ENCODE data around the gene ENPP1. TPM values are rescaled to one million over a fixed set of nuclear protein-coding genes. Genes with fewer than 3 reads are reported as not detected.

Gene ENPP1
- total and polyA plus RNA-seq, 2 donors = 5.7 to 10.4 TPM

DNA sequence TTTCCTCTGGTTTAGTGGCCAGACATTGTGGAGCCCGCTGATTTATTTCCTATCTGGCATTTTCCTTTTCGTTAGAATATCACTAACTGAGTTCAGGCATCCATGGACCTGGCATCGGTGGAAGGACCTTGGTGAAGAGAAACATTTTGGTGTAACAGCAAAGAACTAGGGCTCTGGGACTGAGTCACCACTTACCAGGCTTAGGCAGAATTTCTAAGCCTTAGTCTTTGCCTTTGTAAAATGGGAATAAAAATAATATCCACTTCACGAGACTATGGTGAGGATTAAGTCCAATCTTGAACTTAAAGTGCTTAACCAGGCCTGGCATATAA, 42.0 kb upstream of the ENPP1 start:
- no peaks in the 10 kb centered on the region for H3K4me1 ChIP-seq (ENCODE audit: control insufficient read depth in 2 of 2, insufficient read depth in 2 of 2, low read length in 2 of 2)
- no peaks in the 10 kb centered on the region for H3K36me3 ChIP-seq (ENCODE audit: control insufficient read depth in 2 of 2, insufficient read depth in 2 of 2, low read length in 1 of 2)
- H3K27ac ChIP-seq (ENCODE audit: low read depth in 1 of 2, low read length in 1 of 2) = no peak overlapping the region
- H3K9me3 ChIP-seq (ENCODE audit: control insufficient read depth in 2 of 2, insufficient read depth in 1 of 2, low read length in 1 of 2) = no peaks in the 10 kb centered on the region
- H3K4me3 ChIP-seq (ENCODE audit: low read length in 2 of 2) = no peak overlapping the region
- 77% methylated on average over 4 of the region's 4 CpGs for WGBS
- no peaks in the 10 kb centered on the region for H3K27me3 ChIP-seq (ENCODE audit: control insufficient read depth in 2 of 2, insufficient read depth in 1 of 2, low read length in 1 of 2)
- no peak for DNase-seq (ENCODE audit: low read depth in 6 of 9, low spot score in 9 of 9)

DNA sequence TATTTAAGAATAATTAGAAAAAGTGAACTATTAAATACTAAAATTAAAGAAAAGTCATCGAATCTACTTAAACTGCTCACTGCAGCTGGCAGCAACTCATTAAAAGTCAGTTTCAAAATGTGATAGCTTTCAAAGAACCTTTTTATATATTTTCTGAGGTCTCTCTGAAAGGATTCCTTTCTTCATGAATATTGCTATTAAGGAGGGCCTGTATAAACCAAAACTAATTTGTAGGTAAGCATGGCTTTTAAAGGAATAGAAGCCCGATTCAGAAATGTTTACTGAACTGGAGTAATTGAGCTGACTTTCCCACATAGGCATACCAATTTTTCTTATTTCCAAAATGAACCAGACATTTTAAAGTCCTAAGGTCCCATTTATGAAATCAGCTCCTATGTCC, 41.2 kb upstream of the ENPP1 start:
- Histone ChIP-seq H3K36me3 (ENCODE audit: control insufficient read depth in 2 of 2, insufficient read depth in 2 of 2, low read length in 1 of 2) (no peaks in the 10 kb centered on the region), H3K9me3 (ENCODE audit: control insufficient read depth in 2 of 2, insufficient read depth in 1 of 2, low read length in 1 of 2) (no peaks in the 10 kb centered on the region), H3K27me3 (ENCODE audit: control insufficient read depth in 2 of 2, insufficient read depth in 1 of 2, low read length in 1 of 2) (no peaks in the 10 kb centered on the region), H3K4me1 (ENCODE audit: control insufficient read depth in 2 of 2, insufficient read depth in 2 of 2, low read length in 2 of 2) (no peaks in the 10 kb centered on the region), H3K27ac (ENCODE audit: low read depth in 1 of 2, low read length in 1 of 2) (no peak overlapping the region), H3K4me3 (ENCODE audit: low read length in 2 of 2) (no peak overlapping the region)
- WGBS = 98% methylated on average over 2 of the region's 2 CpGs
- no peak for DNase-seq (ENCODE audit: low read depth in 6 of 9, low spot score in 9 of 9)

DNA sequence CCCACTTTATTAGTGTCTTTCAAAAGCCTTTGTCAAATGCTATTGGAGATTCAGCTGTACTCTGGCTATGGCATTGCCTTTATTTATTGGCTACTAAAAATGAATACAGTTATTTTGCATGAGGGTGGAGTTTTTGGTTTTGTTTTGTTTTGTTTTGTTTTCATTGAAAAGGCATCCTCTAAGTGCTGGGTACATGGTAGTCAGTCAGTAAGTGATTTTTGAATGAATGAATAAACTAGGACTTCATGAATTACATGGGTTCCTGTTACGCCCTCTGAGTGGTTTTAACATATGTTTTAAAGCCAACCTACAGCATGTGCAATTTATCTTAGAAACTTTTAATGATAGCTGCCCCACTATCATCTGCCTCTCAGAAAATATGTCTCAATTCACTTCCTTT, 38.9 kb upstream of the ENPP1 start:
- no peaks in the 10 kb centered on the region for H3K9me3 ChIP-seq (ENCODE audit: control insufficient read depth in 2 of 2, insufficient read depth in 1 of 2, low read length in 1 of 2)
- H3K4me1 ChIP-seq (ENCODE audit: control insufficient read depth in 2 of 2, insufficient read depth in 2 of 2, low read length in 2 of 2) = no peaks in the 10 kb centered on the region
- H3K27me3 ChIP-seq (ENCODE audit: control insufficient read depth in 2 of 2, insufficient read depth in 1 of 2, low read length in 1 of 2) = no peaks in the 10 kb centered on the region
- WGBS = 91% methylated on average over 1 of the region's 1 CpG
- no peak overlapping the region for H3K27ac ChIP-seq (ENCODE audit: low read depth in 1 of 2, low read length in 1 of 2)
- no peak overlapping the region for H3K4me3 ChIP-seq (ENCODE audit: low read length in 2 of 2)
- no peaks in the 10 kb centered on the region for H3K36me3 ChIP-seq (ENCODE audit: control insufficient read depth in 2 of 2, insufficient read depth in 2 of 2, low read length in 1 of 2)
- no peak for DNase-seq (ENCODE audit: low read depth in 6 of 9, low spot score in 9 of 9)

DNA sequence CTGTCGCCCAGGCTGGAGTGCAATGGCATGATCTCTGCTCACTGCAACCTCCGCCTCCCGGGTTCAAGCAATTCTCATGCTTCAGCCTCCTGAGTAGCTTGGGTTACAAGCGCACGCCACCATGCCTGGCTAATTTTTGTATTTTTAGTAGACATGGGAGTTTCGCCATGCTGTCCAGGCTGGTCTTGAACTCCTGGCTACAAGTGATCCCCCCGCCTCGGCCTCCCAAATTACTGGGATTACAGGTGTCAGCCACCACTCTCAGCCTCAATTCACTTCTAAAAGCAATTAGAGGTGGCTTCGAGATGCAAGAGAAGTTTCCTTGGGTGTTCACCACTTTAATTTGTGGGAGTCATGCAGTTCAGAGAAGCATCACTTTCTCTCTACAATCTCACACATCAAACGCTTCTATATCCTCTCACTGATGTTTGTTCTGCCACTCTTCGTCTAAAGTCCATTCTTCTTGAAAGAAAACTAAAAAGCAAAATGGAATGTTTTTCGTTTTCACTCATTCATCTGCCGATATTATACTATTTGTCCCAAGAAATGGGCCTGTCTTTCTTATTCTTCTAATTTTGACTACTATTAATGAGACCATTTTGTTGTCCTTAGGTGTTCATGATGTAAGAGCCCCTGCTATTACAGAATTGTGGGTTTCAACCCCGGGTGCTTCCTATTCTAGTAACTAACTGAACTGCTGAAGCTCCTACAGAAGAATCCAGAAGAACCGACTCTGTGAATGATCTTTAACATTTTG, 38.3 kb upstream of the ENPP1 start:
- Histone ChIP-seq H3K27ac (ENCODE audit: low read depth in 1 of 2, low read length in 1 of 2) (no peak overlapping the region), H3K4me1 (ENCODE audit: control insufficient read depth in 2 of 2, insufficient read depth in 2 of 2, low read length in 2 of 2) (no peaks in the 10 kb centered on the region), H3K27me3 (ENCODE audit: control insufficient read depth in 2 of 2, insufficient read depth in 1 of 2, low read length in 1 of 2) (no peaks in the 10 kb centered on the region), H3K4me3 (ENCODE audit: low read length in 2 of 2) (no peak overlapping the region), H3K9me3 (ENCODE audit: control insufficient read depth in 2 of 2, insufficient read depth in 1 of 2, low read length in 1 of 2) (no peaks in the 10 kb centered on the region), H3K36me3 (ENCODE audit: control insufficient read depth in 2 of 2, insufficient read depth in 2 of 2, low read length in 1 of 2) (no peaks in the 10 kb centered on the region)
- 94% methylated on average over 15 of the region's 15 CpGs for WGBS
- no peak for DNase-seq (ENCODE audit: low read depth in 6 of 9, low spot score in 9 of 9)

DNA sequence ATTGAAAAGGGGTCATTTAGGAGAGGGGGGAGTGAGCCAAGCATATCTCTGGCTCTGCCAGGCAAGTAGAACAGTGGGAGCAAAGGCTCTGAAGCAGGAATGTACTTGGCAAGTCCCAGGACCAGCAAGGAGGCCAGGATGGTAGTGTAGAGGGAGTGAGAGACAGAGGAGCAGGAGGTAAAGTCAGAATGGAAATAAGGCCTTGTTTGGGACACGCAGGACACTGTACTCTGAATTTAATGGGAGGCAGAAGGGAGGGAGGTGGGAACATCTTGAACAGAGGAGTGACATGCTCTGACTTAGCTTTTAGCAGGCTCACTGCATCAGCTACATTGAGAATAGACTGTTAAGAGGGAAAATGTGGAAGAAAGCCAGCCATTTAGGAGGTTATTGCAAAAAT, 37.0 kb upstream of the ENPP1 start:
- H3K9me3 ChIP-seq (ENCODE audit: control insufficient read depth in 2 of 2, insufficient read depth in 1 of 2, low read length in 1 of 2) = no peaks in the 10 kb centered on the region
- H3K27ac ChIP-seq (ENCODE audit: low read depth in 1 of 2, low read length in 1 of 2) = no peak overlapping the region
- no peak for DNase-seq (ENCODE audit: low read depth in 6 of 9, low spot score in 9 of 9)
- H3K4me1 ChIP-seq (ENCODE audit: control insufficient read depth in 2 of 2, insufficient read depth in 2 of 2, low read length in 2 of 2) = no peaks in the 10 kb centered on the region
- 97% methylated on average over 1 of the region's 1 CpG for WGBS
- no peak overlapping the region for H3K4me3 ChIP-seq (ENCODE audit: low read length in 2 of 2)
- no peaks in the 10 kb centered on the region for H3K36me3 ChIP-seq (ENCODE audit: control insufficient read depth in 2 of 2, insufficient read depth in 2 of 2, low read length in 1 of 2)
- H3K27me3 ChIP-seq (ENCODE audit: control insufficient read depth in 2 of 2, insufficient read depth in 1 of 2, low read length in 1 of 2) = no peaks in the 10 kb centered on the region

DNA sequence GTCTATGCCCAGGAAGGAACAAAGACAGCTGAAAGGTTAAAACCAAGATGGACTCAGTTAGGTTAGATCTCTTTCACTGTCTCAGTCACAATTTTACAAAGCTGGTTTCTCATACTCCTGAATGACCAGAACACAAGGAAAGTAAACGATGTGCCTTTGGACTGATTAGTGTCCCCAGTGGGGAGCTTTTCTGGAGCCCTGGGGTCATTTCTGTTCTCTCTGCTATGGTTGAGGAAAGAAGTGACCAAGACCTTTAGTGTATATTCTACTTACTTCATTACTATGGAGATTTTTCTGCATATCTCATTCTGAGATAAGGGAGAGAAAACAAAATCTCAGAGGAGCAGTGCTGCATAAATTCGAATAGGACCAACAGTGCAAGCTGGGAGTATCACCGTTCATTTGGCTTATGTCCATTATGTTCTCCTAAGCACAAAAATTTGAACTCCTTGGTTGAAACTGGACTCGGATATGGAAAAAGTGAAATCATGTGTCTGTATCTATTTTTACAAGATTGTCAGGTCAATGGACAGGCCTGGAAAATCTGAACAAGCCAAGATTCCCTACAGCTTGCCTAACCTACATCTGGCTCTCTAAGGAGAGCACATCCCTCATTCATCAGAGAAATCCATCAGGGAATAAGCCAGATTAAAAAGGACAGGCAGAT, 34.4 kb upstream of the ENPP1 start:
- Histone ChIP-seq H3K4me3 (ENCODE audit: low read length in 2 of 2) (no peak overlapping the region), H3K27ac (ENCODE audit: low read depth in 1 of 2, low read length in 1 of 2) (no peak overlapping the region), H3K4me1 (ENCODE audit: control insufficient read depth in 2 of 2, insufficient read depth in 2 of 2, low read length in 2 of 2) (no peaks in the 10 kb centered on the region), H3K36me3 (ENCODE audit: control insufficient read depth in 2 of 2, insufficient read depth in 2 of 2, low read length in 1 of 2) (no peaks in the 10 kb centered on the region), H3K27me3 (ENCODE audit: control insufficient read depth in 2 of 2, insufficient read depth in 1 of 2, low read length in 1 of 2) (no peaks in the 10 kb centered on the region), H3K9me3 (ENCODE audit: control insufficient read depth in 2 of 2, insufficient read depth in 1 of 2, low read length in 1 of 2) (no peaks in the 10 kb centered on the region)
- DNase-seq (ENCODE audit: low read depth in 6 of 9, low spot score in 9 of 9) = no peak
- 78% methylated on average over 4 of the region's 4 CpGs for WGBS

DNA sequence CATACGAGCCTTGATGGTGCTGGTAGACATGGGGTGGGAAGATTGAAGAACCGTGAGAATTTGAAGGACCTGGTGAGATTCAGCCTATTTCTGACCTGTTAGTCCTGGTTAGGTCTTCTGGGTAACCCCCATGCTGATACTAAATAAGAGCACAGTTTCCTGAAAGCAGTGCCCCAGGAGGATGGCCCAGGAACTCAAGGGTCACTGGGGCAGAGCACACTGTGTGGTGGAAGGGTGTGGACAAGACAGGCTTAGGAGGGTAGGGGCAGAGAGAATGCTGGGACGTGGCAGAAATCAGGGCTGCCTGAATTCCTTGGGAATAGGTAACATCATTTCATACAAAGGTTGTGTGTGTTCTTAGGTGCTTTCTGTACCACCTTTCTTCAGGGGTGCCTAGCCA, 31.9 kb upstream of the ENPP1 start:
- no peaks in the 10 kb centered on the region for H3K27me3 ChIP-seq (ENCODE audit: control insufficient read depth in 2 of 2, insufficient read depth in 1 of 2, low read length in 1 of 2)
- DNase-seq (ENCODE audit: low read depth in 6 of 9, low spot score in 9 of 9) = no peak
- H3K36me3 ChIP-seq (ENCODE audit: control insufficient read depth in 2 of 2, insufficient read depth in 2 of 2, low read length in 1 of 2) = no peaks in the 10 kb centered on the region
- no peaks in the 10 kb centered on the region for H3K9me3 ChIP-seq (ENCODE audit: control insufficient read depth in 2 of 2, insufficient read depth in 1 of 2, low read length in 1 of 2)
- no peak overlapping the region for H3K27ac ChIP-seq (ENCODE audit: low read depth in 1 of 2, low read length in 1 of 2)
- WGBS = 96% methylated on average over 3 of the region's 3 CpGs
- no peak overlapping the region for H3K4me3 ChIP-seq (ENCODE audit: low read length in 2 of 2)
- H3K4me1 ChIP-seq (ENCODE audit: control insufficient read depth in 2 of 2, insufficient read depth in 2 of 2, low read length in 2 of 2) = no peaks in the 10 kb centered on the region

DNA sequence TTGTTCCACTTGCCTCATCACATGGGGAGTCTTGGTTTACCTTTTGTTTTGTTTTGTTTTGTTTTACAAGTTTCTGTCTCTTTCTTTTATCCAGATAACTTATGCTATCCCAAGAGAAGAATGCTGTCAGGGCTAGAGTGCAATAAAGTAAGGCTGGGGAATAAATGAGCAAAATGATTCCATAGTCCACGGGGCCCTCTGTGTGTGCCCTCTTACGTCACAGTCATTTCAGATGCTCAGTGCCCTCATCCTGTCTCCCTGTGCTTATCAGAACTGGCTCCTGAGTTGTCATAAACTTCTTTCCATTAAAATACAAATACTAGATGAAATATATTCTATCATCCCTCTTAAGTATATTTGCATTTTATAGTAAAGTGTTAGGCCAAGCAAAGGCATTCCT, 30.8 kb upstream of the ENPP1 start:
- DNase-seq (ENCODE audit: low read depth in 6 of 9, low spot score in 9 of 9) = no peak
- Histone ChIP-seq H3K27ac (ENCODE audit: low read depth in 1 of 2, low read length in 1 of 2) (no peak overlapping the region), H3K36me3 (ENCODE audit: control insufficient read depth in 2 of 2, insufficient read depth in 2 of 2, low read length in 1 of 2) (no peaks in the 10 kb centered on the region), H3K4me1 (ENCODE audit: control insufficient read depth in 2 of 2, insufficient read depth in 2 of 2, low read length in 2 of 2) (no peaks in the 10 kb centered on the region), H3K4me3 (ENCODE audit: low read length in 2 of 2) (no peak overlapping the region), H3K27me3 (ENCODE audit: control insufficient read depth in 2 of 2, insufficient read depth in 1 of 2, low read length in 1 of 2) (no peaks in the 10 kb centered on the region), H3K9me3 (ENCODE audit: control insufficient read depth in 2 of 2, insufficient read depth in 1 of 2, low read length in 1 of 2) (no peaks in the 10 kb centered on the region)
- WGBS = 95% methylated on average over 2 of the region's 2 CpGs

DNA sequence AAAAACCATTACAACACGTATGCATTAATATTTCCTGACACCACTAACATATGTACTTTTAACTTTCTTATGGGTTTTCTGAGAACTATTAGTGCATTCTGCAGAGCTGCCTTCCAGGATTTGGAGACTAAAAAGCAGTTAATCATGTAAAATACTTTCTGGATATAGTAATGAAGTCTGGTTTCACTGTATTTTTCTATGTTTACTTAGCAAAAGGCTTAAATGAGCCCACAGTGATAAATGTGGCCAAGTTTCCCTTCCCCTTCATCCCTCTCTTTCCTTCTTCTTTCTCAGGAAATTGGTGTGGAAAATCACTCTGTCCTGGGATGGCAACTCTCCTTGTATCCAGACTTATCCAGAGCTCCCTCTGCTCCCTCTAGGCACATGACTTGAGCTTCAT, 29.7 kb upstream of the ENPP1 start:
- no peak overlapping the region for H3K27ac ChIP-seq (ENCODE audit: low read depth in 1 of 2, low read length in 1 of 2)

More for the DNA sequence above, 29.7 kb upstream of the ENPP1 start:
- H3K4me3 ChIP-seq (ENCODE audit: low read length in 2 of 2) = no peak overlapping the region
- H3K4me1 ChIP-seq (ENCODE audit: control insufficient read depth in 2 of 2, insufficient read depth in 2 of 2, low read length in 2 of 2) = no peaks in the 10 kb centered on the region
- H3K36me3 ChIP-seq (ENCODE audit: control insufficient read depth in 2 of 2, insufficient read depth in 2 of 2, low read length in 1 of 2) = no peaks in the 10 kb centered on the region
- 92% methylated on average over 1 of the region's 1 CpG for WGBS
- DNase-seq (ENCODE audit: low read depth in 6 of 9, low spot score in 9 of 9) = no peak
- no peaks in the 10 kb centered on the region for H3K9me3 ChIP-seq (ENCODE audit: control insufficient read depth in 2 of 2, insufficient read depth in 1 of 2, low read length in 1 of 2)
- H3K27me3 ChIP-seq (ENCODE audit: control insufficient read depth in 2 of 2, insufficient read depth in 1 of 2, low read length in 1 of 2) = no peaks in the 10 kb centered on the region
